LNCAP (cell line): ENCODE data around the gene FBXL17.

Experiments used
- CTCF ChIP-seq: fragments of 450-650 bp; IDR thresholded peaks from 2 replicates; pipeline ENCODE4 v1.5.1; 2017; ENCODE audit warnings: mild to moderate bottlenecking

Gene FBXL17

GRCh38 chr5:108028883-108029282, 353.0 kb downstream of the FBXL17 start:
- TF ChIP-seq CTCF: no peak

DNA sequence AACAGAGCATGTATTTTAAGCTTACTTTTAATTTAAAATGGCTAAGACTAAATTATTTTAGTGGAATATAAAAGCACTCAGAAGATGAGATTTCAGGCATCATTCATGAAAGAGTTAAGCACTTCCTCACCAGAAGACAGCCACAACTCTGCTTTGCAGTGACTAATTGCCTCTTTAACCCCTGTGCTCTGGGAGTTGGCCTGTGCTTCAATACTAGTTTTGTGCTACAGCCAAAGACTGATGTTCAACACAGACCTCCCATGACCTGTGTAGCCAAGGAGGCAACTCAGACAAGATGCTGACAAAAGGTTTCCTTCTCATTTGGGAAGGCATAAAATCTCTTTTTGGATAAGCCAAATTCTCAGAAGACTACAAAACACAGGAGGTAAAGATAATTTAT, 353.5 kb downstream of the FBXL17 start:
- TF ChIP-seq CTCF: no peak

DNA sequence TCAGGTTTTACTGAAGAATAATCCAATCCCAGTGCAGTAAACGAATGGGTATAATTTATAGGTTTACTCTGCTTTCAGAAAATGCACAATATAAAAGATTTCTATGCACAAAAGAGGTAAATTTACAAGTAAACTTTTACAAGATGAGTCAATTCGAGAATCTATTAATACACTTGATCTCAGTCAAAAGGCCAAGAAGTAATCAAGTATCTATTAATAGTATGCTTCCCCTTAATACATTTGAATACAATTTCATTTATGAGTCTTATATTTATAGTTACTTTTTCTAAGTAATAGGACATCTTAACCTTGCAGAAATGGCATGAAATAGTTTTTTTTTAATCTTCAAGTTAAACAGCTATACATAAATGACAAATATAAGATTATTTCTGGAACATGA, 355.9 kb downstream of the FBXL17 start:
- TF ChIP-seq CTCF: no peak

DNA sequence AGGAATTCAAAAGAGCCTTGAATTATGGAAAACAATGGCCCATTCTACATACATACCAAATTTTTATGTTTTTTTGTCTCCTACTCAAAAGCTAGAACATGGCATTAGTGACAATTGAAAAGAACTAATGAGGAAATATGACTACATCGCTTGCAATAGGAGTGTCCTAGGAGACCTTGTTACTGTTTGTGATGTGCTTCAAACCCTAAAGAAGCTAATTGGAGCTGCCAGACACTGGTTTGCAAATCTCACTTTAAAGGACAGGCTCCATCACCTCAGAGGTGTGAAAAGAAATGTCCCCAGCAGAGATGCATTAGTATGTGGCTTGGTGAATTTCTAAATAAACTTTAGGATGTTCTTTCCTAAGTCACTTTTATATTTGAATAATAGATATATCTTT, 356.9 kb downstream of the FBXL17 start:
- TF ChIP-seq CTCF: no peak

DNA sequence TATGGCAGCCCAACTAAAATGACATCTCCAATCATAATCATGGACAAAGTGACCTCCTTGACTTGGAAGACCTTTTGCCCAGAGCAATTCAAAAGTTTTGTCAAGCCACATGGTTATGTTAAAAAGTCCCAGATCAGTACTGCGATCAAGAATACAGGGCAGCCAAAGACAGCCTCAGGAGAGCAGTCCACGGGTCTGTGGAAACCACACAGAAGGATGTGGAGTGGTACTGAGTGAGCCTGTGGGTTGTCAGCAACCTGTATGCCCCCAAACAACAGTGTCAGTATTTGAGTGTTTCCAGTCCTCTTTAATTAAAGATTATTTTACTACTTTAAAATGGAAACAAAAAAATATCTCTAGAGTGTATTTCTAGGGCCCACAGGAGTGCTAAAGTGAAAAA, 365.8 kb downstream of the FBXL17 start:
- no peak for TF ChIP-seq CTCF

DNA sequence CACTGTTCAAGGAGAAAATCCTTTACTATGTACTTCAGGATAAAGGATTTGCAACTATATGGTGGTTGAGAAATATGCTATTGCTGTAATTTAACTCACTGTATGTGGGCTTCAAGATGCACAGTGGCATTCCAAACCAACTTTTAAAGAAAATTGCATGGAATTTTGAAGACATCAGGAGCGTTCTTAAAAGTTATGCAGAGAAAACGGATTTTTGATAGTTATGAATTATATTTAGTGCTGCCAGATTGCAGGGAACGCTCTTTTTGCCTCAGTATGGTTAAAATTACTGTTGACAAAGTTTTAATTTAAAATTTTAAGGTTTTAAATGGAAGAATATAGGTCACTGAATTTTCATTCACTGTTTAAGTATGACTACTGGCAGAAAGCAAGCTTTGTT, 375.1 kb downstream of the FBXL17 start:
- TF ChIP-seq CTCF: no peak

DNA sequence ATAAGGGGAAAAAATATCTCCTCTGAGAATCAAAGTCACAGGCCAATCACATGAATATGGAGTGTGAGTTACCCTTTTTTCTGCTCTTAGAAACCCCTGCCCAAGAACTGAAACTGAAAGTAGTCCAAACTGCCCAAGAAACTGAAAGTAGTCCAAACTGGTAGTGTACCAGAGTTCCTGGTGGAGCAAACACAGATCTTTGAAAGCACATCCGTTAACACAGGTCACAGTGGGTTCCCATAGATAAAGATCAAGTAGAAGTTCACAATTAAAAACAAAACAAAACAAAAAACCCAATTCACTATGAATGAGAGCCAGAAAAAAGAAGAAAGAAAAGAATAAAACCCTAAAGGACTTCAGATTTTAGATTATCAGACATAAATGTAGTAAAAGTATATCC, 378.7 kb downstream of the FBXL17 start:
- TF ChIP-seq CTCF: no peak

DNA sequence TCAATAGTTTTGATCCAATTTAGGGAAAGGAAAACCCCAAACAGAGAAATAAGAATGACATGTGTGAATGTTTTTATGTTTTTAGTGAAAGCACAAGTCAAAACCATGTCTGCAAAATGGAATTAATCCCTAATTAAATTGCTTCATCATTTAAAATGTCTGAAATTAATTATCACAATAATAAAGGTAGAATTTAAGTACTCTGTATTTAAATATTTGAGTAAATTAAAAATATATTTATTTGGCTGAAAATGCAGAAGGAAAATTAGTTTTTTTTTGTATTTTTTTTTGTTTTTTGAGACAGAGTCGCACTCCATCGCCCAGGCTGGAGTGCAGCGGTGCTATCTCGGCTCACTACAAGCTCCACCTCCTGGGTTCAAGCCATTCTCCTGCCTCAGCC, 380.7 kb downstream of the FBXL17 start:
- no peak for TF ChIP-seq CTCF
